Liver (tissue), 9 donors: ENCODE data around the gene LSAMP. TPM values are rescaled to one million over a fixed set of nuclear protein-coding genes. Genes with fewer than 3 reads are reported as not detected.

Experiments used
- DNase-seq: peaks from one replicate; pipeline ENCODE4 v3.0.0-alpha.2; 2017; ENCODE audit warnings: low spot score
- H3K27ac ChIP-seq, 2 donors: one replicate each; pipeline ENCODE4 v1.7.0; 2013; ENCODE audit warnings: inconsistent platforms in 2 of 2, low read length in 2 of 2, control low read depth in 1 of 2, low read depth in 1 of 2, mild to moderate bottlenecking in 1 of 2
- H3K27me3 ChIP-seq, 4 donors: one replicate each; pipeline versions ENCODE4 v1.6.1 to v1.7.0; 2013; ENCODE audit warnings: low read length in 3 of 4, inconsistent platforms in 1 of 4, mild to moderate bottlenecking in 1 of 4, moderate library complexity in 1 of 4; ENCODE audit not compliant: control insufficient read depth in 4 of 4, insufficient read depth in 4 of 4
- H3K36me3 ChIP-seq, 4 donors: one replicate each; pipeline versions ENCODE4 v1.6.1 to v1.7.0; 2013; ENCODE audit warnings: low read length in 3 of 4, mild to moderate bottlenecking in 3 of 4, low read depth in 1 of 4, moderate library complexity in 1 of 4; ENCODE audit not compliant: control insufficient read depth in 4 of 4, insufficient read depth in 3 of 4
- H3K4me1 ChIP-seq, 4 donors: one replicate each; pipeline versions ENCODE4 v1.6.1 to v1.7.0; 2013; ENCODE audit warnings: low read length in 3 of 4, mild to moderate bottlenecking in 3 of 4, moderate library complexity in 1 of 4; ENCODE audit not compliant: control insufficient read depth in 4 of 4, insufficient read depth in 4 of 4
- H3K4me3 ChIP-seq, 3 donors: one replicate each; pipeline versions ENCODE4 v1.6.1 to v1.7.0; 2013; ENCODE audit warnings: low read length in 3 of 3, control low read depth in 1 of 3, low read depth in 1 of 3, mild to moderate bottlenecking in 1 of 3
- H3K9ac ChIP-seq, 2 donors: one replicate each; pipeline ENCODE4 v1.7.0; 2013; ENCODE audit warnings: low read length in 2 of 2, mild to moderate bottlenecking in 2 of 2, moderate library complexity in 2 of 2, control low read depth in 1 of 2, low read depth in 1 of 2
- H3K9me3 ChIP-seq, 4 donors: one replicate each; pipeline versions ENCODE4 v1.6.1 to v1.7.0; 2013; ENCODE audit warnings: low read length in 3 of 4; ENCODE audit not compliant: control insufficient read depth in 4 of 4
- ATF3 ChIP-seq: IDR thresholded peaks from 2 replicates; pipeline ENCODE4 v1.6.1; 2016; ENCODE audit warnings: antibody characterized with exemption
- CTCF ChIP-seq: fragments of 150-350 bp; IDR thresholded peaks from 2 replicates; pipeline ENCODE4 v1.5.1; 2017; ENCODE audit warnings: improper control_type of control experiment, low read depth, low read length; ENCODE audit not compliant: missing input control
- EGR1 ChIP-seq, 2 donors: IDR thresholded peaks; 2 replicates each; pipeline ENCODE4 v1.6.1; 2016 to 2018; ENCODE audit warnings: antibody characterized with exemption in 2 of 2, low read depth in 2 of 2
- FOXA1 ChIP-seq: IDR thresholded peaks from 2 replicates; pipeline ENCODE4 v1.6.1; 2016; ENCODE audit warnings: antibody characterized with exemption
- FOXA2 ChIP-seq: IDR thresholded peaks from 2 replicates; pipeline ENCODE4 v1.6.1; 2016; ENCODE audit warnings: antibody characterized with exemption
- GABPA ChIP-seq, 2 donors: IDR thresholded peaks in 1 of 2; conservative IDR thresholded peaks in 1 of 2; 2 replicates each; pipeline ENCODE4 v1.6.1; 2016; ENCODE audit warnings: antibody characterized with exemption in 2 of 2, mild to moderate bottlenecking in 1 of 2, moderate library complexity in 1 of 2
- HNF4A ChIP-seq, 2 donors: conservative IDR thresholded peaks; 2 replicates each; pipeline ENCODE4 v1.6.1; 2016; ENCODE audit warnings: antibody characterized with exemption in 2 of 2, mild to moderate bottlenecking in 2 of 2
- HNF4G ChIP-seq: IDR thresholded peaks from 2 replicates; pipeline ENCODE4 v1.6.1; 2016; ENCODE audit warnings: antibody characterized with exemption
- JUND ChIP-seq, 2 donors: IDR thresholded peaks; 2 replicates each; pipeline ENCODE4 v1.6.1; 2016; ENCODE audit warnings: antibody characterized with exemption in 2 of 2
- MAX ChIP-seq: IDR thresholded peaks from 2 replicates; pipeline ENCODE4 v1.6.1; 2016; ENCODE audit warnings: antibody characterized with exemption
- NR2F2 ChIP-seq: IDR thresholded peaks from 2 replicates; pipeline ENCODE4 v1.6.1; 2016; ENCODE audit warnings: antibody characterized with exemption
- RAD21 ChIP-seq, 2 donors: IDR thresholded peaks; 2 replicates each; pipeline ENCODE4 v1.6.1; 2016; ENCODE audit warnings: antibody characterized with exemption in 2 of 2, mild to moderate bottlenecking in 2 of 2
- REST ChIP-seq: IDR thresholded peaks from 2 replicates; pipeline ENCODE4 v1.6.1; 2016; ENCODE audit warnings: antibody characterized with exemption, mild to moderate bottlenecking
- RXRA ChIP-seq, 2 donors: IDR thresholded peaks; 2 replicates each; pipeline ENCODE4 v1.6.1; 2017 to 2018; ENCODE audit warnings: antibody characterized with exemption in 2 of 2, mild to moderate bottlenecking in 1 of 2
- SP1 ChIP-seq: IDR thresholded peaks from 2 replicates; pipeline ENCODE4 v1.6.1; 2018; ENCODE audit warnings: antibody characterized with exemption, mild to moderate bottlenecking
- TAF1 ChIP-seq: conservative IDR thresholded peaks from 2 replicates; pipeline ENCODE4 v1.6.1; 2016; ENCODE audit warnings: antibody characterized with exemption, mild to moderate bottlenecking
- YY1 ChIP-seq: IDR thresholded peaks from 2 replicates; pipeline ENCODE4 v1.6.1; 2016; ENCODE audit warnings: antibody characterized with exemption, mild to moderate bottlenecking
- ZBTB33 ChIP-seq: IDR thresholded peaks from 2 replicates; pipeline ENCODE4 v1.6.1; 2016; ENCODE audit warnings: antibody characterized with exemption
- WGBS: extraction: QIAGEN DNeasy Blood & Tissue Kit; methylation state at CpG from one replicate; pipeline ENCODE4 v1.1.7; 2013; 5-methylcytosine and 5-hydroxymethylcytosine counted together
- polyA plus RNA-seq, 2 donors: library from polyadenylated mRNA; stranded (reverse) in 1 of 2; unstranded in 1 of 2; fragments of 200-250 nt in 1 of 2; fragments of >200 nt in 1 of 2; fragmentation: Nextera tagmentation in 1 of 2; extraction: Ambion mirVana in 1 of 2; gene quantifications; one replicate each; pipeline versions ENCODE4 v1.2.1 to v1.2.3, GENCODE V29; 2013 to 2015
- total RNA-seq, 2 donors: library from RNA; depleted of rRNA; stranded (reverse); fragments of >200 nt; gene quantifications; one replicate each; pipeline ENCODE4 v1.2.3, GENCODE V29; 2014
- donor health status: healthy.
- donor health status: healthy.
- donor health status: healthy.
- donor health status: healthy.
- donor health status: healthy.

LSAMP gene
- total and polyA plus RNA-seq, 4 donors = 0.01 to 0.17 (median 0.06) TPM

- Histone ChIP-seq H3K36me3 (no peaks in the 10 kb centered on the region), H3K4me3 (no peak overlapping the region), H3K27ac (no peak overlapping the region), H3K27me3 (no peaks in the 10 kb centered on the region), H3K9ac (no peak overlapping the region), H3K9me3 (no peaks in the 10 kb centered on the region), H3K4me1 (no peaks in the 10 kb centered on the region)
- TF ChIP-seq MAX (no peak), SP1 (no peak), NR2F2 (no peak), HNF4G (no peak), ZBTB33 (no peak), EGR1 (IDR thresholded peaks at IDR 0.05; ENCODE audit: low read depth in 2 of 2) (no peak), RXRA (IDR thresholded peaks at IDR 0.05) (no peak), ATF3 (no peak), YY1 (no peak), REST (no peak), FOXA2 (no peak), GABPA (IDR thresholded peaks at IDR 0.05 in 1 of 2, conservative IDR thresholded peaks at IDR 0.05 in 1 of 2) (no peak), CTCF (no peak), JUND (IDR thresholded peaks at IDR 0.05) (no peak), RAD21 (IDR thresholded peaks at IDR 0.05) (no peak), TAF1 (no peak), FOXA1 (no peak), HNF4A (conservative IDR thresholded peaks at IDR 0.05) (no peak)
- 90% methylated on average over 2 of the region's 2 CpGs for WGBS
- no peak for DNase-seq
Observed at GRCh38 chr3:116356056-116356455, 89.2 kb downstream of the LSAMP start.

GRCh38 chr3:116354382-116354781 lies 90.9 kb downstream of the LSAMP start:
- Histone ChIP-seq H3K4me3 (no peak overlapping the region), H3K4me1 (no peaks in the 10 kb centered on the region), H3K36me3 (no peaks in the 10 kb centered on the region), H3K9me3 (no peaks in the 10 kb centered on the region), H3K27me3 (no peaks in the 10 kb centered on the region), H3K9ac (no peak overlapping the region), H3K27ac (no peak overlapping the region)
- no peak for DNase-seq
- no peak for TF ChIP-seq JUND (IDR thresholded peaks at IDR 0.05)
